Amniotic stem cell (primary cell): Measurements from ENCODE around the gene GJC2.

ENCODE experiments used
- DNase-seq: peaks from one replicate; lab custom pipeline; 2025; lab: John Stamatoyannopoulos, UW

Gene GJC2

GRCh38 chr1:228158151-228159007 is 8.6 kb downstream of the GJC2 start:
- DNase-seq, result no peak

GRCh38 chr1:228159008-228159665 is 9.4 kb downstream of the GJC2 start:
- DNase-seq, result no peak

- no peak for DNase-seq
These were observed 10.6 kb downstream of the GJC2 start for GRCh38 chr1:228160201-228160761.

- DNase-seq, result no peak
These were observed 11.6 kb downstream of the GJC2 start for GRCh38 chr1:228161362-228161761.

GRCh38 chr1:228161866-228162265 is 12.1 kb downstream of the GJC2 start:
- no peak for DNase-seq

GRCh38 chr1:228162286-228163006 is 12.7 kb downstream of the GJC2 start:
- DNase-seq, result no peak

- DNase-seq, result no peak
These were observed 13.4 kb downstream of the GJC2 start for GRCh38 chr1:228163007-228163753.

- DNase-seq, result no peak
These were observed 14.2 kb downstream of the GJC2 start for GRCh38 chr1:228163776-228164519.

GRCh38 chr1:228164561-228165371 is 15.0 kb downstream of the GJC2 start:
- no peak for DNase-seq

GRCh38 chr1:228165372-228166169 is 15.8 kb downstream of the GJC2 start, which contains the start of gene IBA57:
TSS of gene IBA57 (plus strand) at chr1:228165804. CDS start at chr1:228165817, 13 bp downstream.
- peak; percentile 97 for DNase-seq

GRCh38 chr1:228166170-228166936 is 16.6 kb downstream of the GJC2 start:
- peak; percentile 37 for DNase-seq

GRCh38 chr1:228168563-228169270 is 19.0 kb downstream of the GJC2 start:
- no peak for DNase-seq

- no peak for DNase-seq
These were observed 19.6 kb downstream of the GJC2 start for GRCh38 chr1:228169345-228169744.

- no peak for DNase-seq
These were observed 20.9 kb downstream of the GJC2 start for GRCh38 chr1:228170666-228171065.

GRCh38 chr1:228171221-228171891 is 21.6 kb downstream of the GJC2 start:
- no peak for DNase-seq

- no peak for DNase-seq
These were observed 23.1 kb downstream of the GJC2 start for GRCh38 chr1:228172591-228173527.
